Activated CD8-positive, alpha-beta memory T cell treated with anti-CD3 and anti-CD28 coated beads for 1 hour (primary cell): Measurements from ENCODE around the gene ATG10.
"Not testable (repeated sequence)": the region's sequence is repeated elsewhere in the genome, so short reads cannot be mapped to it uniquely, and the experiment has no call there.

Source experiments
- DNase-seq, 2 donors: peaks; one replicate each; pipeline ENCODE4 v3.0.0-alpha.2; 2020; ENCODE audit warnings: low read depth in 1 of 2; ENCODE audit errors: extremely low read depth in 1 of 2

Gene ATG10

GRCh38 chr5:82111191-82111590 is 139.4 kb downstream of the ATG10 start:
- no peak for DNase-seq

- DNase-seq, result no peak
Observed at GRCh38 chr5:82115858-82116257, 144.0 kb downstream of the ATG10 start.

GRCh38 chr5:82119889-82120288 is 148.1 kb downstream of the ATG10 start:
- DNase-seq, result no peak

GRCh38 chr5:82129723-82130285 is 158.0 kb downstream of the ATG10 start:
- no peak for DNase-seq

- DNase-seq, result no peak
Observed at GRCh38 chr5:82130602-82131001, 158.8 kb downstream of the ATG10 start.

GRCh38 chr5:82137205-82137604 is 165.4 kb downstream of the ATG10 start:
- no peak for DNase-seq

- not testable (repeated sequence) for DNase-seq
Observed at GRCh38 chr5:82139837-82140236, 168.0 kb downstream of the ATG10 start.

GRCh38 chr5:82142217-82142841 is 170.5 kb downstream of the ATG10 start:
- DNase-seq, result no peak

GRCh38 chr5:82142928-82143577 is 171.2 kb downstream of the ATG10 start:
- DNase-seq, result no peak

- DNase-seq, result no peak
Observed at GRCh38 chr5:82147860-82148573, 176.2 kb downstream of the ATG10 start.

- DNase-seq, result no peak
Observed at GRCh38 chr5:82149434-82149833, 177.6 kb downstream of the ATG10 start.

GRCh38 chr5:82150559-82150958 is 178.7 kb downstream of the ATG10 start:
- no peak for DNase-seq

- DNase-seq, result no peak
Observed at GRCh38 chr5:82151204-82151603, 179.4 kb downstream of the ATG10 start.

GRCh38 chr5:82151662-82152061 is 179.8 kb downstream of the ATG10 start:
- DNase-seq, result no peak

GRCh38 chr5:82152978-82153481 is 181.2 kb downstream of the ATG10 start:
- DNase-seq, result no peak

- no peak for DNase-seq
Observed at GRCh38 chr5:82154776-82155175, 183.0 kb downstream of the ATG10 start.

- DNase-seq, result no peak
Observed at GRCh38 chr5:82155305-82155704, 183.5 kb downstream of the ATG10 start.

- DNase-seq, result no peak
Observed at GRCh38 chr5:82156874-82157273, 185.1 kb downstream of the ATG10 start.

- no peak for DNase-seq
Observed at GRCh38 chr5:82158755-82159413, 187.1 kb downstream of the ATG10 start.

GRCh38 chr5:82160948-82161347 is 189.1 kb downstream of the ATG10 start:
- no peak for DNase-seq

- DNase-seq, result no peak
Observed at GRCh38 chr5:82162573-82162972, 190.8 kb downstream of the ATG10 start.
